ENCODE data around the gene STAB2.

STAB2 gene

GRCh38 chr12:103664626-103665025 is 77.6 kb downstream of the STAB2 start:
- peaks cover 0 to 4% of the 10 kb centered on the region in 2 donors for H3K27me3 ChIP-seq (ENCODE audit: control insufficient read depth in 1 of 2, insufficient read depth in 2 of 2, low read length in 2 of 2)
- no peak overlapping the region for H3K4me3 ChIP-seq (ENCODE audit: low read depth in 1 of 2, low read length in 2 of 2)
- no peaks in the 10 kb centered on the region for H3K36me3 ChIP-seq (ENCODE audit: control insufficient read depth in 1 of 2, insufficient read depth in 2 of 2, low read length in 2 of 2)
- H3K9me3 ChIP-seq (ENCODE audit: control insufficient read depth in 1 of 2, low read length in 2 of 2): no peaks in the 10 kb centered on the region
- H3K9ac ChIP-seq (ENCODE audit: low read depth in 1 of 2, low read length in 2 of 2): no peak overlapping the region
- no peak overlapping the region for H3K27ac ChIP-seq (ENCODE audit: low read depth, low read length)
- H3K4me1 ChIP-seq (ENCODE audit: control insufficient read depth in 1 of 2, insufficient read depth in 2 of 2, low read length in 2 of 2): no peaks in the 10 kb centered on the region

GRCh38 chr12:103665971-103666370 is 78.9 kb downstream of the STAB2 start:
- Histone ChIP-seq H3K4me1 (ENCODE audit: control insufficient read depth in 1 of 2, insufficient read depth in 2 of 2, low read length in 2 of 2) (no peaks in the 10 kb centered on the region), H3K27me3 (ENCODE audit: control insufficient read depth in 1 of 2, insufficient read depth in 2 of 2, low read length in 2 of 2) (peaks cover 0 to 4% of the 10 kb centered on the region in 2 donors), H3K9me3 (ENCODE audit: control insufficient read depth in 1 of 2, low read length in 2 of 2) (no peaks in the 10 kb centered on the region)

GRCh38 chr12:103667125-103667524 is 80.1 kb downstream of the STAB2 start:
- no peaks in the 10 kb centered on the region for H3K36me3 ChIP-seq (ENCODE audit: control insufficient read depth in 1 of 2, insufficient read depth in 2 of 2, low read length in 2 of 2)
- peaks cover 3 to 4% of the 10 kb centered on the region in 2 donors for H3K4me1 ChIP-seq (ENCODE audit: control insufficient read depth in 1 of 2, insufficient read depth in 2 of 2, low read length in 2 of 2)
- H3K9ac ChIP-seq (ENCODE audit: low read depth in 1 of 2, low read length in 2 of 2): no peak overlapping the region
- no peak overlapping the region for H3K4me3 ChIP-seq (ENCODE audit: low read depth in 1 of 2, low read length in 2 of 2)
- no peaks in the 10 kb centered on the region for H3K9me3 ChIP-seq (ENCODE audit: control insufficient read depth in 1 of 2, low read length in 2 of 2)
- H3K27ac ChIP-seq (ENCODE audit: low read depth, low read length): no peak overlapping the region
- peaks cover 0 to 4% of the 10 kb centered on the region in 2 donors for H3K27me3 ChIP-seq (ENCODE audit: control insufficient read depth in 1 of 2, insufficient read depth in 2 of 2, low read length in 2 of 2)

More at GRCh38 chr12:103665971-103666370, 78.9 kb downstream of the STAB2 start:
- H3K27ac ChIP-seq (ENCODE audit: low read depth, low read length): no peak overlapping the region
- H3K4me3 ChIP-seq (ENCODE audit: low read depth in 1 of 2, low read length in 2 of 2): no peak overlapping the region
- no peaks in the 10 kb centered on the region for H3K36me3 ChIP-seq (ENCODE audit: control insufficient read depth in 1 of 2, insufficient read depth in 2 of 2, low read length in 2 of 2)
- no peak overlapping the region for H3K9ac ChIP-seq (ENCODE audit: low read depth in 1 of 2, low read length in 2 of 2)

GRCh38 chr12:103668520-103668919 is 81.4 kb downstream of the STAB2 start:
- H3K4me3 ChIP-seq (ENCODE audit: low read depth in 1 of 2, low read length in 2 of 2): no peak overlapping the region
- H3K27me3 ChIP-seq (ENCODE audit: control insufficient read depth in 1 of 2, insufficient read depth in 2 of 2, low read length in 2 of 2): peaks cover 0 to 4% of the 10 kb centered on the region in 2 donors
- no peak overlapping the region for H3K27ac ChIP-seq (ENCODE audit: low read depth, low read length)
- no peak overlapping the region for H3K9ac ChIP-seq (ENCODE audit: low read depth in 1 of 2, low read length in 2 of 2)
- H3K36me3 ChIP-seq (ENCODE audit: control insufficient read depth in 1 of 2, insufficient read depth in 2 of 2, low read length in 2 of 2): no peaks in the 10 kb centered on the region
- H3K9me3 ChIP-seq (ENCODE audit: control insufficient read depth in 1 of 2, low read length in 2 of 2): no peaks in the 10 kb centered on the region
- peaks cover 10 to 16% of the 10 kb centered on the region in 2 donors for H3K4me1 ChIP-seq (ENCODE audit: control insufficient read depth in 1 of 2, insufficient read depth in 2 of 2, low read length in 2 of 2)

GRCh38 chr12:103671367-103671766 is 84.3 kb downstream of the STAB2 start:
- no peak overlapping the region for H3K9ac ChIP-seq (ENCODE audit: low read depth in 1 of 2, low read length in 2 of 2)
- peaks cover 19 to 28% of the 10 kb centered on the region in 2 donors for H3K4me1 ChIP-seq (ENCODE audit: control insufficient read depth in 1 of 2, insufficient read depth in 2 of 2, low read length in 2 of 2)
- H3K4me3 ChIP-seq (ENCODE audit: low read depth in 1 of 2, low read length in 2 of 2): no peak overlapping the region
- no peaks in the 10 kb centered on the region for H3K36me3 ChIP-seq (ENCODE audit: control insufficient read depth in 1 of 2, insufficient read depth in 2 of 2, low read length in 2 of 2)
- H3K27me3 ChIP-seq (ENCODE audit: control insufficient read depth in 1 of 2, insufficient read depth in 2 of 2, low read length in 2 of 2): peaks cover 0 to 4% of the 10 kb centered on the region in 2 donors
- no peak overlapping the region for H3K27ac ChIP-seq (ENCODE audit: low read depth, low read length)
- no peaks in the 10 kb centered on the region for H3K9me3 ChIP-seq (ENCODE audit: control insufficient read depth in 1 of 2, low read length in 2 of 2)

- H3K36me3 ChIP-seq (ENCODE audit: control insufficient read depth in 1 of 2, insufficient read depth in 2 of 2, low read length in 2 of 2): no peaks in the 10 kb centered on the region
- H3K9me3 ChIP-seq (ENCODE audit: control insufficient read depth in 1 of 2, low read length in 2 of 2): no peaks in the 10 kb centered on the region
- H3K4me3 ChIP-seq (ENCODE audit: low read depth in 1 of 2, low read length in 2 of 2): peak overlapping the region; percentile 9 to 39
- H3K27ac ChIP-seq (ENCODE audit: low read depth, low read length): no peak overlapping the region
- peaks cover 0 to 4% of the 10 kb centered on the region in 2 donors for H3K27me3 ChIP-seq (ENCODE audit: control insufficient read depth in 1 of 2, insufficient read depth in 2 of 2, low read length in 2 of 2)
- H3K9ac ChIP-seq (ENCODE audit: low read depth in 1 of 2, low read length in 2 of 2): no peak overlapping the region
- H3K4me1 ChIP-seq (ENCODE audit: control insufficient read depth in 1 of 2, insufficient read depth in 2 of 2, low read length in 2 of 2): peaks cover 31 to 39% of the 10 kb centered on the region in 2 donors
Measured at GRCh38 chr12:103672401-103673119, 85.5 kb downstream of the STAB2 start.

- peaks cover 0 to 2% of the 10 kb centered on the region in 2 donors for H3K27me3 ChIP-seq (ENCODE audit: control insufficient read depth in 1 of 2, insufficient read depth in 2 of 2, low read length in 2 of 2)
- no peaks in the 10 kb centered on the region for H3K36me3 ChIP-seq (ENCODE audit: control insufficient read depth in 1 of 2, insufficient read depth in 2 of 2, low read length in 2 of 2)
- peak overlapping the region; percentile 57 for H3K27ac ChIP-seq (ENCODE audit: low read depth, low read length)
- H3K4me3 ChIP-seq (ENCODE audit: low read depth in 1 of 2, low read length in 2 of 2): peak overlapping the region in 1 of 2 donors; percentile 24
- H3K9me3 ChIP-seq (ENCODE audit: control insufficient read depth in 1 of 2, low read length in 2 of 2): no peaks in the 10 kb centered on the region
- H3K4me1 ChIP-seq (ENCODE audit: control insufficient read depth in 1 of 2, insufficient read depth in 2 of 2, low read length in 2 of 2): peaks cover 35 to 45% of the 10 kb centered on the region in 2 donors
- H3K9ac ChIP-seq (ENCODE audit: low read depth in 1 of 2, low read length in 2 of 2): peak overlapping the region in 1 of 2 donors; percentile 20
Measured at GRCh38 chr12:103673487-103673886, 86.4 kb downstream of the STAB2 start.

GRCh38 chr12:103673891-103674375 is 86.9 kb downstream of the STAB2 start:
- peak overlapping the region in 1 of 2 donors; percentile 24 for H3K4me3 ChIP-seq (ENCODE audit: low read depth in 1 of 2, low read length in 2 of 2)
- peak overlapping the region; percentile 57 for H3K27ac ChIP-seq (ENCODE audit: low read depth, low read length)

GRCh38 chr12:103676893-103677292 is 89.8 kb downstream of the STAB2 start:
- Histone ChIP-seq H3K36me3 (ENCODE audit: control insufficient read depth in 1 of 2, insufficient read depth in 2 of 2, low read length in 2 of 2) (no peaks in the 10 kb centered on the region), H3K4me3 (ENCODE audit: low read depth in 1 of 2, low read length in 2 of 2) (no peak overlapping the region), H3K9me3 (ENCODE audit: control insufficient read depth in 1 of 2, low read length in 2 of 2) (no peaks in the 10 kb centered on the region), H3K4me1 (ENCODE audit: control insufficient read depth in 1 of 2, insufficient read depth in 2 of 2, low read length in 2 of 2) (peaks cover 41 to 43% of the 10 kb centered on the region in 2 donors), H3K27ac (ENCODE audit: low read depth, low read length) (no peak overlapping the region), H3K27me3 (ENCODE audit: control insufficient read depth in 1 of 2, insufficient read depth in 2 of 2, low read length in 2 of 2) (no peaks in the 10 kb centered on the region), H3K9ac (ENCODE audit: low read depth in 1 of 2, low read length in 2 of 2) (no peak overlapping the region)

More at GRCh38 chr12:103673891-103674375, 86.9 kb downstream of the STAB2 start:
- no peaks in the 10 kb centered on the region for H3K9me3 ChIP-seq (ENCODE audit: control insufficient read depth in 1 of 2, low read length in 2 of 2)
- H3K9ac ChIP-seq (ENCODE audit: low read depth in 1 of 2, low read length in 2 of 2): peak overlapping the region in 1 of 2 donors; percentile 20
- H3K4me1 ChIP-seq (ENCODE audit: control insufficient read depth in 1 of 2, insufficient read depth in 2 of 2, low read length in 2 of 2): peaks cover 35 to 45% of the 10 kb centered on the region in 2 donors
- no peaks in the 10 kb centered on the region for H3K36me3 ChIP-seq (ENCODE audit: control insufficient read depth in 1 of 2, insufficient read depth in 2 of 2, low read length in 2 of 2)
- H3K27me3 ChIP-seq (ENCODE audit: control insufficient read depth in 1 of 2, insufficient read depth in 2 of 2, low read length in 2 of 2): no peaks in the 10 kb centered on the region

GRCh38 chr12:103677341-103677740 is 90.3 kb downstream of the STAB2 start:
- Histone ChIP-seq H3K4me1 (ENCODE audit: control insufficient read depth in 1 of 2, insufficient read depth in 2 of 2, low read length in 2 of 2) (peaks cover 37 to 39% of the 10 kb centered on the region in 2 donors), H3K36me3 (ENCODE audit: control insufficient read depth in 1 of 2, insufficient read depth in 2 of 2, low read length in 2 of 2) (no peaks in the 10 kb centered on the region), H3K9ac (ENCODE audit: low read depth in 1 of 2, low read length in 2 of 2) (peak overlapping the region in 1 of 2 donors; percentile 40), H3K27ac (ENCODE audit: low read depth, low read length) (no peak overlapping the region), H3K9me3 (ENCODE audit: control insufficient read depth in 1 of 2, low read length in 2 of 2) (no peaks in the 10 kb centered on the region), H3K4me3 (ENCODE audit: low read depth in 1 of 2, low read length in 2 of 2) (no peak overlapping the region), H3K27me3 (ENCODE audit: control insufficient read depth in 1 of 2, insufficient read depth in 2 of 2, low read length in 2 of 2) (no peaks in the 10 kb centered on the region)

Data from duodenal mucosa (tissue), 2 donors.